ENCODE results near the gene DLK1. TPM values are rescaled to one million over a fixed set of nuclear protein-coding genes. Genes with fewer than 3 reads are reported as not detected.

Gene DLK1
- total and polyA plus RNA-seq, 2 of the 13 experiments (the other 11 are each of a cell fraction or from before 2014, with no cell fraction given) = 95.5 to 312 TPM

DNA sequence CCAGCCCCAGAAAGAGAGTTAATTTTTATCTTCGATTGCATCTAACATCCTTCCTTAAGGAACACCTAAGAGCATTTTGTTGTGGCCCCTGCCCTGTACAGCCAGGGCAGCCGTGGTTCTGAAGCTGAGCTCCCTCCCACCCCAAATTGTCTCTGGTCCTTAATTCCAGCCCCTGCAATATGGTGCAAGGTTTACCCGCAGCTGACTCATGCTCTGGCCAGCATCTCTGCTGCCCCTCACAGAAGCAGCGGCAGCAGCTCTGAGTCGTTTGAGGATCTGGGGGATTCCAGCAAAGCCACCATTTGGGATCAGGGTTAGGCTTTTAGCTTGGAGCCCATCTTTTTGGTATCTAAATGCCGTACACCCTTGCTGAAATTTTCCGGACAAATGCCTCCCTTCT lies 3.3 kb downstream of the DLK1 start:
- Histone ChIP-seq H3K4me1 (ENCODE audit: insufficient read depth, low read length) (peaks cover 40% of the 10 kb centered on the region), H3K27ac (ENCODE audit: extremely low read length, insufficient read depth, low read length) (no peak overlapping the region), H3K27me3 (ENCODE audit: control insufficient read depth in 1 of 2, insufficient read depth in 2 of 2, low read length in 2 of 2) (peaks cover 0 to 2% of the 10 kb centered on the region in 2 experiments; a peak in 2 of 5 replicates), H3K36me3 (replicated peaks in 1 of 2; ENCODE audit: control insufficient read depth in 1 of 2, insufficient read depth in 2 of 2, low read length in 2 of 2) (peaks cover 3 to 32% of the 10 kb centered on the region in 2 experiments), H4K20me1 (ENCODE audit: insufficient read depth, low read length) (no peaks in the 10 kb centered on the region), H3K79me2 (ENCODE audit: insufficient read depth, low read length) (peaks cover 22% of the 10 kb centered on the region), H3K9me3 (ENCODE audit: low read length) (no peaks in the 10 kb centered on the region), H3K4me2 (ENCODE audit: low read depth, low read length) (no peak overlapping the region), H3K4me3 (replicated peaks in 1 of 3; ENCODE audit: insufficient read depth in 1 of 3, low read depth in 2 of 3, low read length in 3 of 3) (no peak overlapping the region), H2AFZ (ENCODE audit: low read length) (no peak overlapping the region), H3K9ac (ENCODE audit: insufficient read depth, low read depth, low read length) (no peak overlapping the region)
- intact Hi-C loops (cut with micrococcal nuclease; ENCODE audit: unreplicated experiment) = no loop called here
- CTCF ChIA-PET (ENCODE audit: low intra/inter-chr PET ratio, low total read pairs) = no interaction called here
- ATAC-seq = no peak
- POLR2A ChIA-PET = no interaction called here
- WGBS (ENCODE audit: low lambda C conversion rate) = 84% methylated on average over 7 of the region's 7 CpGs
- DNase-seq (ENCODE audit: low spot score) = no peak
- no peak for TF ChIP-seq GTF3A (CRISPR knock-in tag; conservative IDR thresholded peaks at IDR 0.05)
- TF ChIP-seq, protein P1, sequence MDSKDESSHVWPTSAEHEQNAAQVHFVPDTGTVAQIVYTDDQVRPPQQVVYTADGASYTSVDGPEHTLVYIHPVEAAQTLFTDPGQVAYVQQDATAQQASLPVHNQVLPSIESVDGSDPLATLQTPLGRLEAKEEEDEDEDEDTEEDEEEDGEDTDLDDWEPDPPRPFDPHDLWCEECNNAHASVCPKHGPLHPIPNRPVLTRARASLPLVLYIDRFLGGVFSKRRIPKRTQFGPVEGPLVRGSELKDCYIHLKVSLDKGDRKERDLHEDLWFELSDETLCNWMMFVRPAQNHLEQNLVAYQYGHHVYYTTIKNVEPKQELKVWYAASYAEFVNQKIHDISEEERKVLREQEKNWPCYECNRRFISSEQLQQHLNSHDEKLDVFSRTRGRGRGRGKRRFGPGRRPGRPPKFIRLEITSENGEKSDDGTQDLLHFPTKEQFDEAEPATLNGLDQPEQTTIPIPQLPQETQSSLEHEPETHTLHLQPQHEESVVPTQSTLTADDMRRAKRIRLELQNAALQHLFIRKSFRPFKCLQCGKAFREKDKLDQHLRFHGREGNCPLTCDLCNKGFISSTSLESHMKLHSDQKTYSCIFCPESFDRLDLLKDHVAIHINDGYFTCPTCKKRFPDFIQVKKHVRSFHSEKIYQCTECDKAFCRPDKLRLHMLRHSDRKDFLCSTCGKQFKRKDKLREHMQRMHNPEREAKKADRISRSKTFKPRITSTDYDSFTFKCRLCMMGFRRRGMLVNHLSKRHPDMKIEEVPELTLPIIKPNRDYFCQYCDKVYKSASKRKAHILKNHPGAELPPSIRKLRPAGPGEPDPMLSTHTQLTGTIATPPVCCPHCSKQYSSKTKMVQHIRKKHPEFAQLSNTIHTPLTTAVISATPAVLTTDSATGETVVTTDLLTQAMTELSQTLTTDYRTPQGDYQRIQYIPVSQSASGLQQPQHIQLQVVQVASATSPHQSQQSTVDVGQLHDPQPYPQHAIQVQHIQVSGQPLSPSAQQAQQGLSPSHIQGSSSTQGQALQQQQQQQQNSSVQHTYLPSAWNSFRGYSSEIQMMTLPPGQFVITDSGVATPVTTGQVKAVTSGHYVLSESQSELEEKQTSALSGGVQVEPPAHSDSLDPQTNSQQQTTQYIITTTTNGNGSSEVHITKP (CRISPR knock-in tag; IDR thresholded peaks at IDR 0.05; ENCODE audit: low read depth) = no peak
- no peak for TF ChIP-seq CHD4 (IDR thresholded peaks at IDR 0.05; ENCODE audit: borderline replicate concordance, low read length)
- TF ChIP-seq NBN (conservative IDR thresholded peaks at IDR 0.05) = no peak
- TF ChIP-seq SNAI1 (CRISPR knock-in tag; IDR thresholded peaks at IDR 0.05; ENCODE audit: borderline replicate concordance) = no peak
- TF ChIP-seq, protein P2, sequence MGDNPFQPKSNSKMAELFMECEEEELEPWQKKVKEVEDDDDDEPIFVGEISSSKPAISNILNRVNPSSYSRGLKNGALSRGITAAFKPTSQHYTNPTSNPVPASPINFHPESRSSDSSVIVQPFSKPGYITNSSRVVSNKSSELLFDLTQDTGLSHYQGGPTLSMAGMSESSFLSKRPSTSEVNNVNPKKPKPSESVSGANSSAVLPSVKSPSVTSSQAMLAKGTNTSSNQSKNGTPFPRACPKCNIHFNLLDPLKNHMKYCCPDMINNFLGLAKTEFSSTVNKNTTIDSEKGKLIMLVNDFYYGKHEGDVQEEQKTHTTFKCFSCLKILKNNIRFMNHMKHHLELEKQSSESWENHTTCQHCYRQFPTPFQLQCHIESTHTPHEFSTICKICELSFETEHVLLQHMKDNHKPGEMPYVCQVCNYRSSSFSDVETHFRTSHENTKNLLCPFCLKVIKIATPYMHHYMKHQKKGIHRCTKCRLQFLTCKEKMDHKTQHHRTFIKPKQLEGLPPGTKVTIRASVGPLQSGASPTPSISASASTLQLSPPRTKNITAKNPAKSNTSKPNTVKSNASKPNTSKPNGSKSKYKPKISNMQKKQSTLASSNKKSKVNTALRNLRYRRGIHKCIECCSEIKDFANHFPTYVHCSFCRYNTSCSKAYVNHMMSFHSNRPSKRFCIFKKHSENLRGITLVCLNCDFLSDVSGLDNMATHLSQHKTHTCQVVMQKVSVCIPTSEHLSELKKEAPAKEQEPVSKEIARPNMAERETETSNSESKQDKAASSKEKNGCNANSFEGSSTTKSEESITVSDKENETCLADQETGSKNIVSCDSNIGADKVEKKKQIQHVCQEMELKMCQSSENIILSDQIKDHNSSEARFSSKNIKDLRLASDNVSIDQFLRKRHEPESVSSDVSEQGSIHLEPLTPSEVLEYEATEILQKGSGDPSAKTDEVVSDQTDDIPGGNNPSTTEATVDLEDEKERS (CRISPR knock-in tag; IDR thresholded peaks at IDR 0.05) = no peak
- TF ChIP-seq ZMYM2 (CRISPR knock-in tag; IDR thresholded peaks at IDR 0.05) = no peak
- no peak for TF ChIP-seq ZNF713 (CRISPR knock-in tag; IDR thresholded peaks at IDR 0.05)
- 0 out of 2 replicates have a peak, but pooled peaks have one; percentile 40 for TF ChIP-seq ZBTB38 (CRISPR knock-in tag; IDR thresholded peaks at IDR 0.05)
- TF ChIP-seq, protein P3, sequence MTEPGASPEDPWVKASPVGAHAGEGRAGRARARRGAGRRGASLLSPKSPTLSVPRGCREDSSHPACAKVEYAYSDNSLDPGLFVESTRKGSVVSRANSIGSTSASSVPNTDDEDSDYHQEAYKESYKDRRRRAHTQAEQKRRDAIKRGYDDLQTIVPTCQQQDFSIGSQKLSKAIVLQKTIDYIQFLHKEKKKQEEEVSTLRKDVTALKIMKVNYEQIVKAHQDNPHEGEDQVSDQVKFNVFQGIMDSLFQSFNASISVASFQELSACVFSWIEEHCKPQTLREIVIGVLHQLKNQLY (CRISPR knock-in tag; IDR thresholded peaks at IDR 0.05) = no peak
- no peak for TF ChIP-seq HOXA5 (CRISPR knock-in tag; IDR thresholded peaks at IDR 0.05)
- TF ChIP-seq RBM39 (IDR thresholded peaks at IDR 0.05; ENCODE audit: low read depth, low read length, poor library complexity, severe bottlenecking) = no peak
- peak; percentile 81 for TF ChIP-seq ZNF768 (CRISPR knock-in tag; IDR thresholded peaks at IDR 0.05)
- in situ Hi-C loops (cut with HindIII; ENCODE audit: extremely low pct_ligation_motif_present, low pct_unique_long_range_greater_than_20kb) = no loop called here
- FAIRE-seq = no peak
- BruUV-seq (replicated peaks) = no TSS peak
